Measurements from ENCODE around the gene CKB. TPM values are rescaled to one million over a fixed set of nuclear protein-coding genes. Genes with fewer than 3 reads are reported as not detected.

CKB gene
- total RNA-seq, 1 donor from 2014 or later, result 8.6 TPM

DNA sequence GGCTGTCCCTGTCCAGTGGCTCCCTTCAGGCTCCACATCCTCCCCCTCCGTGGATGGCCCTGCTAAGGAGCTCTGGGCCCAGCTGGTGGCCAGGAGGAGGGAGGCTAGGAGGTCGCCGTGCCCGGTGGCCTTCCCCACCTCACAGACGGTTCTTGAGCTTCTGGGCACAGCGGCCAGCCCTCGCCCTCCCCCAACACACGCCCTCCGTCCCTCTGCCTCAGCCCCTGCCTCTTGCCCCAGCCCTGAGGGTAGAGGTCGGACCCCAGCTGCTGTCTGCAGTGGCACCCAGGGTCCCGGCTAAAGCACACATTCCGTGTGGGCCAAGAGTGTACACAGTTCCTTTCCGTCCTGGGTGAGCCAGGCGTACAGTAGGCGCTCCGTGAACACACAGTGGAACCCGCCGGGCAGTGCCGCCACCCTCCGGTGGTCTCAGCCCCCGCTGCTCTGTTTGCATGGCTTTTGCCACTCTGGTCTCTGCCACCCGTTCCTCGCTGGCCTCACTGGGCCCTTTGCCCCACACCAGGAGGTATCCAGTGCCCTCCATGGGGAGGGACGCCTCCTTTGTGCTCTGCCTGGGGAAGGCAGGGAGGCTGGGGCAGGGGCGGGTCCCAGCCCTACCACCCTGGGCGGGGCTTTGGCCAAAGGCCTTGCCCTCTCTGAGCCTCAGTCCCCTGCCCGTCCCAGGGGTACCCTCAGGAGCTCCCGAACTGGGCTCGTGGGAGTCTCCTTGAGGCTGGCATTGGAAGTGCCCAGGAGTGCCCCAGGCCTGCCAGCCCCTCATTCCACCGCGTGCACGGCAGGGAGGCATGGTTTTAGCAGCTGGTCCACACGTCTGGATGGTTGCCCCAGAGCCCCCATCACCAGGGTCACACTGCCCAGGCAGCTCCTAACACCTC, 19.3 kb upstream of the CKB start:
- H3K27me3 Mint-ChIP-seq, result peaks cover 1% of the 10 kb centered on the region
- no peak for DNase-seq
- H3K9me3 Mint-ChIP-seq, result no peaks in the 10 kb centered on the region
- intact Hi-C loops (cut with micrococcal nuclease), result no loop called here
- H3K4me1 Mint-ChIP-seq, result peaks cover 2% of the 10 kb centered on the region
- H3K27ac Mint-ChIP-seq, result no peak overlapping the region
- H3K36me3 Mint-ChIP-seq (ENCODE audit: low read depth), result peaks cover under 1% of the 10 kb centered on the region
- ChIA-PET CTCF (interaction anchor here (1.1 kb wide), 1 partner anchor 23 kb away, joined by 3 read pairs; no protein-coding TSS in a partner anchor), POLR2A (interaction anchor here (1.3 kb wide), 1 partner anchor 14 kb away, joined by 3 read pairs; no protein-coding TSS in a partner anchor)
- TF ChIP-seq CTCF (IDR thresholded peaks at IDR 0.05), result no peak
- no peak overlapping the region for H3K4me3 Mint-ChIP-seq
- no peak for ATAC-seq (ENCODE audit: low read depth)

GRCh38 chr14:103540821-103541708, 18.4 kb upstream of the CKB start:
- ATAC-seq (ENCODE audit: low read depth), result no peak

GRCh38 chr14:103539056-103539825, 16.6 kb upstream of the CKB start:
- CTCF ChIA-PET, result interaction anchor here (1.5 to 1.7 kb wide), 2 partner anchors 18 to 21 kb away, joined by 4 to 5 read pairs; no protein-coding TSS in a partner anchor
- H3K36me3 Mint-ChIP-seq (ENCODE audit: low read depth), result peaks cover 8% of the 10 kb centered on the region
- ATAC-seq (ENCODE audit: low read depth), result peak; percentile 51
- no peaks in the 10 kb centered on the region for H3K4me1 Mint-ChIP-seq
- no peak for TF ChIP-seq CTCF (IDR thresholded peaks at IDR 0.05)
- H3K27me3 Mint-ChIP-seq, result peaks cover 1% of the 10 kb centered on the region
- no peak for DNase-seq
- no peak overlapping the region for H3K27ac Mint-ChIP-seq
- H3K9me3 Mint-ChIP-seq, result no peaks in the 10 kb centered on the region
- H3K4me3 Mint-ChIP-seq, result no peak overlapping the region
- intact Hi-C loops (cut with micrococcal nuclease), result no loop called here
- POLR2A ChIA-PET, result interaction anchor here (0.8 kb wide), 2 partner anchors 18 to 21 kb away, joined by 4 read pairs; no protein-coding TSS in a partner anchor

More at GRCh38 chr14:103540821-103541708, 18.4 kb upstream of the CKB start:
- peaks cover 1% of the 10 kb centered on the region for H3K27me3 Mint-ChIP-seq
- no peak for DNase-seq
- H3K9me3 Mint-ChIP-seq, result no peaks in the 10 kb centered on the region
- no peaks in the 10 kb centered on the region for H3K4me1 Mint-ChIP-seq
- intact Hi-C loops (cut with micrococcal nuclease), result no loop called here
- H3K36me3 Mint-ChIP-seq (ENCODE audit: low read depth), result peaks cover 3% of the 10 kb centered on the region
- TF ChIP-seq CTCF (IDR thresholded peaks at IDR 0.05), result no peak
- ChIA-PET POLR2A (interaction anchor here (1.3 kb wide), 2 partner anchors 8 to 13 kb away, joined by 3 read pairs; no protein-coding TSS in a partner anchor), CTCF (interaction anchor here (1.1 to 1.5 kb wide), 2 partner anchors 22 to 23 kb away, joined by 3 to 5 read pairs; no protein-coding TSS in a partner anchor)
- H3K27ac Mint-ChIP-seq, result no peak overlapping the region
- H3K4me3 Mint-ChIP-seq, result no peak overlapping the region

DNA sequence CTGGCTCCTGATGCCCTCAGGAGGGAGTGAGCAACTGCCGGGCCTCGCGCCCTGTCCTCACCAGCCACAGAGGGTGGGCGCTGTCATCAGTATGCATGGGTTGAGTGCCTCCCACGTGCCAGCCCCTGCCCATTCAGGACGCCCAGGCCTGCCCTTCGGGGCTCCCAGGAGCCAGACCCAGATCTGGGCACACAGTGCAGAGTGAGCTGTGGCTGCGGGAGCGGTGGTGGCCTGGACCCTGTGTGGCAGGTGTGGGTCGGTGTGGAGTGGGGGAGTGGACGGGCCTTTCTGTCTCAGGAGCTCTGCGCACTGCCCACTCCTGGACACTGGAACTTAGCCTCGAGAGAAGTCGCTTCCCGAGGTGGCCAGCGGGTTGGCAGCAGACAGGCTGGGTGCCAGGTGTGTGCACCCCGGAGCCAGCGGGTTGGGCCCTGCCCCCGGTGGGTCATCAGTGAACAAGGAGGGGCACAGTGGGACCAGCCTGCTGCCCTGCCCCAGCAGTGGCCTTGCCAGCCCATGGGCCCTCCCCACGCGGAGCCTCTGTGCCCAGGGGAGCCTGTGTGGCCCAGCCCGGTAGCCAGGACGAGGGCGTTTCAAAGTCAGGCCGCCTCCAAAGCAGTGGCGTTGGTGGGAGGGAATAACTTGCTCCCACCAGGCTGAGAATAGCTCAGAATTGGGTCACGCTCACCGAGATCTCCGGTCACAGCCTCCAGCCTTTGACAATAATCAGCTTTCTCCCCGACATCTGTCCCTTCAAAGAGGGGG, 15.8 kb upstream of the CKB start:
- H3K4me1 Mint-ChIP-seq, result no peaks in the 10 kb centered on the region
- CTCF ChIA-PET, result interaction anchor here (1.7 kb wide), 1 partner anchor 18 kb away, joined by 4 read pairs; no protein-coding TSS in a partner anchor
- intact Hi-C loops (cut with micrococcal nuclease), result no loop called here

More for the DNA sequence above, 15.8 kb upstream of the CKB start:
- no peak for DNase-seq
- Mint-ChIP-seq H3K4me3 (no peak overlapping the region), H3K9me3 (no peaks in the 10 kb centered on the region), H3K27ac (no peak overlapping the region), H3K36me3 (ENCODE audit: low read depth) (peaks cover 13% of the 10 kb centered on the region), H3K27me3 (peaks cover 1% of the 10 kb centered on the region)
- POLR2A ChIA-PET, result interaction anchor here (0.8 kb wide), 2 partner anchors 17 to 20 kb away, joined by 4 read pairs; no protein-coding TSS in a partner anchor
- no peak for TF ChIP-seq CTCF (IDR thresholded peaks at IDR 0.05)
- ATAC-seq (ENCODE audit: low read depth), result no peak
